Coronary artery (tissue), 2 donors: ENCODE measurements around the gene SPATA3.

ENCODE experiments used
- DNase-seq: peaks from one replicate; pipeline ENCODE4 v3.0.0-alpha.2; 2017; ENCODE audit warnings: low spot score
- H3K27ac ChIP-seq, 2 donors: fragments of 200-600 bp; sonication (generic); one replicate each; pipeline ENCODE4 v1.5.1; 2016 to 2019
- H3K4me3 ChIP-seq: fragments of 200-600 bp; sonication (generic); 2 replicates; pipeline ENCODE4 v1.5.1; 2016; ENCODE audit warnings: mild to moderate bottlenecking, moderate library complexity
- TF ChIP-seq, protein P1 (sequence below): fragments of 200-600 bp; sonication (generic); IDR thresholded peaks from one replicate; pipeline ENCODE4 v1.5.1; 2019; ENCODE audit warnings: antibody characterized with exemption

SPATA3 gene

DNA sequence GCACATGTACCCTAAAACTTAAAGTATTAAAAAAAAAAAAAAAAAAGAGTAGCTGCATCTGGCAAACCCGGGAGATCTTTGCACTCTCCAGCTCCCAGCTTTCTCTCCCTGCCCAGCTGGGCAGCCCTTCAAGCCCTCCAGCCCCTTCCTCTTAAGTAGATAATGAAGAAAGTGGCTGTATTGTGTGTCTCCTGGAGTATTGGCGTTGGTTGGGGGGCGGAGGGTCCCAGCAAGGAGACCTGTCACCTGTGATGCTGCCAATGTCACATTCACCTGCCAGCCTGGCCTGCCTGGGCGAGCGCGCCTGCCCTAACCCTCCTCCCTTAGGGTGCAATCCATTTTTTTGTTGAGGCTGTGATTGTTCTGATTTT is 43.4 kb downstream of the SPATA3 start:
- Histone ChIP-seq H3K27ac (no peak overlapping the region), H3K4me3 (no peak overlapping the region)
- DNase-seq: no peak
- TF ChIP-seq, protein P1, sequence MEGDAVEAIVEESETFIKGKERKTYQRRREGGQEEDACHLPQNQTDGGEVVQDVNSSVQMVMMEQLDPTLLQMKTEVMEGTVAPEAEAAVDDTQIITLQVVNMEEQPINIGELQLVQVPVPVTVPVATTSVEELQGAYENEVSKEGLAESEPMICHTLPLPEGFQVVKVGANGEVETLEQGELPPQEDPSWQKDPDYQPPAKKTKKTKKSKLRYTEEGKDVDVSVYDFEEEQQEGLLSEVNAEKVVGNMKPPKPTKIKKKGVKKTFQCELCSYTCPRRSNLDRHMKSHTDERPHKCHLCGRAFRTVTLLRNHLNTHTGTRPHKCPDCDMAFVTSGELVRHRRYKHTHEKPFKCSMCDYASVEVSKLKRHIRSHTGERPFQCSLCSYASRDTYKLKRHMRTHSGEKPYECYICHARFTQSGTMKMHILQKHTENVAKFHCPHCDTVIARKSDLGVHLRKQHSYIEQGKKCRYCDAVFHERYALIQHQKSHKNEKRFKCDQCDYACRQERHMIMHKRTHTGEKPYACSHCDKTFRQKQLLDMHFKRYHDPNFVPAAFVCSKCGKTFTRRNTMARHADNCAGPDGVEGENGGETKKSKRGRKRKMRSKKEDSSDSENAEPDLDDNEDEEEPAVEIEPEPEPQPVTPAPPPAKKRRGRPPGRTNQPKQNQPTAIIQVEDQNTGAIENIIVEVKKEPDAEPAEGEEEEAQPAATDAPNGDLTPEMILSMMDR: no peak

- no peak overlapping the region for H3K4me3 ChIP-seq
- H3K27ac ChIP-seq: no peak overlapping the region
- TF ChIP-seq, protein P1: no peak
- DNase-seq: no peak
Observed at GRCh38 chr2:231039821-231040364, 44.0 kb downstream of the SPATA3 start.

- TF ChIP-seq, protein P1: no peak
- DNase-seq: no peak
- no peak overlapping the region for H3K27ac ChIP-seq
- no peak overlapping the region for H3K4me3 ChIP-seq
Observed at GRCh38 chr2:231041061-231041689, 45.3 kb downstream of the SPATA3 start.

DNA sequence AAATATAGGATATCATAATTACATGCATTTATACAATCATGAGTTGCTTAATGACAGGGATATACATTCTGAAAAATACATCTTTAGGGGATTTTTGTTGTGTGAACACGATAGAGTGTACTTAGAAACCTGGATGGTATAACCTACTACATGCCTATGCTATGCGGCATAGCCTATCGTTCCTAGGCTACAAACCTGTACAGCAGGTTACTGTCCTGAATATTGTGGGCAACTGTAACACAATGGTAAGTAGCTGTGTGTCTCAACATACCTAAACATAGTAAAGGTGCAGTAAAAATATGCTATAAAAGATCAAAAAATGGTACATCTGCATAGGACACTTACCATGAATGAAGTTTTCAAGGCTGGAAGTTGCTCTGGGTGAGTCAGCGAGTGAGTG is 47.9 kb downstream of the SPATA3 start:
- TF ChIP-seq, protein P1: no peak
- DNase-seq: no peak
- H3K4me3 ChIP-seq: no peak overlapping the region
- no peak overlapping the region for H3K27ac ChIP-seq

DNA sequence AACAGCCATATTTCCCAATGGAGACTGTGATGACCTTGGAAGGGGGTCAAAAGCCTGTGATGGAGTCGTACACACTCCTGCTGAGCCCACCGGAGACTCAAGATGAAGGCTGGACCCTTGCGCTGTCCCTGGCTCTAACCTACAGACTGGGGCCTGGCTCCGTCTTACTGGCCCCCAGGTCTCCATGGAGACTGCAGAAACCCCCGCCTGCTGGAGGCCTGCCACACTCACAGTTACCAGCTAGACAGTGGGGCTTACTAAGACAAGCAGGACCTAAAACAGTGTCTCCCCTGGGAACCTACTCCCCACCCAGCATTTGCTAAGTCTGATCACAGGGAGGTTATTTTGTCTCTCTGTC is 51.0 kb downstream of the SPATA3 start:
- DNase-seq: no peak
- Histone ChIP-seq H3K27ac (no peak overlapping the region), H3K4me3 (no peak overlapping the region)
- TF ChIP-seq, protein P1: no peak

GRCh38 chr2:231047274-231047922 is 51.5 kb downstream of the SPATA3 start:
- TF ChIP-seq, protein P1: no peak
- Histone ChIP-seq H3K27ac (no peak overlapping the region), H3K4me3 (no peak overlapping the region)
- no peak for DNase-seq
